ENCODE measurements around the gene PNCK.
"Not testable (repeated sequence)": the region's sequence is repeated elsewhere in the genome, so short reads cannot be mapped to it uniquely, and the experiment has no call there.

Gene PNCK

DNA sequence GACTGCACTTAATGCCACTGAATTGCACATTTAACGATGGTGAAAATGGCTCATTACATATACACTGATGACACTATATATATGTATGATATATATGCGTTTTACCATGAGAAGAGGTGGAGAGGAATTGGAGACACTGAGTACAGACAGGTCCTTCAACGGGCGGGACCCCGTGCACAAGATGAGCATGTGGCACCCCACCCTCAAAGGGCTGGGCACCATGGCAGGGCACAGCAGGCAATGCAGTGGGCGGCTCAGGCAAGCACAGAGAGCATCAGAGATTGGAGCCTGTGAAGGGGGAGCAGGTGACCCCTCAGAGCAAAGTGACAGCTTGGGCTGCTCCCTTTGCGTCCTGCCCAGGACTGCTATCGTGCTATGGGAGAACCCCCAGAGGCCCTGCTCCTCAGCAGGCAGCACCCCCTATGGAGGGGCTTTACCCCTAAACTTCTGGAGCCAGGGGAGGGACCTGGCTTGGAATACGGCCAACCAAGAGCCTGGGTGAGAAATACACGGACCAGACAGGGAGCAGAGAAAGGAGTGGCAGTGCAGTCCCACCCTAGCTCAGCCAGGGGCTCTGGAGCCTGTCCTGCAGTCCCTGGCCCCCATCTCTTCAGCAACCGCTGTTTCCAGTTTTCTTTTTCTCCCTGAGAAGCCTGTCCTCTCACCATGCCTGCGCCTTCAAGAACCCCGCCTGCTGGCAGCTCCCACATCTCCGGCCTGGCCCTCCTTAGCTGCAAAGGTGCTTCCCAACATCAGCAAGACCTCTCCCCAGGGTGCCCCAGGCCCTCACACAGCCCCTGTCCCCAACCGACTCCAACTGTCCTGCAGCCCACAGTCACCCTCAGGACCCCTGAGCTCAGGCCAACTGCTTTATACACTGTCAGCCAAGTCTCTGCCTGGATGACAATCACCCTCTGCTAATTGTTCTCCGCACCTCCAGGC, 24.6 kb upstream of the PNCK start:
- DNase-seq = no peak

GRCh38 chrX:153696986-153697722, 23.5 kb upstream of the PNCK start:
- DNase-seq = not testable (repeated sequence)

GRCh38 chrX:153696538-153696937, 22.9 kb upstream of the PNCK start:
- DNase-seq = not testable (repeated sequence)

- no peak for DNase-seq
Measured at GRCh38 chrX:153696100-153696499, 22.5 kb upstream of the PNCK start.

GRCh38 chrX:153694687-153695270, 21.2 kb upstream of the PNCK start:
- no peak for DNase-seq

GRCh38 chrX:153694256-153694655, 20.6 kb upstream of the PNCK start:
- not testable (repeated sequence) for DNase-seq

DNA sequence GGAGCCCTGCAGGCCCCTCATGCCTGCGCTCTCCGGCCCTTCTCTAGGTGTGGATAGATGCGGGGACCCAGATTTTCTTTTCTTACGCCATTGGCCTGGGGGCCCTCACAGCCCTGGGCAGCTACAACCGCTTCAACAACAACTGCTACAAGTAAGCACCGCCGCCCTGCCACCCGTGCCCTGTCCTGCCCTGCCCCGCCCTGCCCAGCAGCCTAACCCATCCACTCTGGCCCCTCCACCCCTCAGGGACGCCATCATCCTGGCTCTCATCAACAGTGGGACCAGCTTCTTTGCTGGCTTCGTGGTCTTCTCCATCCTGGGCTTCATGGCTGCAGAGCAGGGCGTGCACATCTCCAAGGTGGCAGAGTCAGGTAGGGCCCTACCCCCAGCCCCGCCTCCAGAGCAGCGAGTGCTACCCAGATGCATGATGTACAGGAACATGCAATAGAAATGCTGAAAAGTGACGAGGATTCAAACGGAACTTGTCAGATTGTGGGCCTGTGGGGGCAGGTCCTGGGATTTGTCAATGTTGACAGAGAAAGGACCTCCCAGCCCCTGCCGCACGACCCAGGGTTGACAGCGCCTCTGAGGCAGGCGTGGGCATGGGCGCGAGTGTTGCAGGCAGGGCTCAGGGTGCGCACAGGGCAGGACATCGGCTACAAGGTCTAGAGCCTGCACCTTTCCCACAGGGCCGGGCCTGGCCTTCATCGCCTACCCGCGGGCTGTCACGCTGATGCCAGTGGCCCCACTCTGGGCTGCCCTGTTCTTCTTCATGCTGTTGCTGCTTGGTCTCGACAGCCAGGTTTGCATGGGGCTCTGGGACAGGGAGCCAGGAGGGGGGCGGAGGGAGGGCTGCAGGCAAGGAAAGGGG, 19.8 kb upstream of the PNCK start:
- no peak for DNase-seq

GRCh38 chrX:153692611-153693156, 19.1 kb upstream of the PNCK start:
- no peak for DNase-seq

- no peak for DNase-seq
Measured at GRCh38 chrX:153692003-153692402, 18.4 kb upstream of the PNCK start.

GRCh38 chrX:153691032-153691827, 17.6 kb upstream of the PNCK start:
- DNase-seq = not testable (repeated sequence)

- no peak for DNase-seq
Measured at GRCh38 chrX:153690466-153690865, 16.9 kb upstream of the PNCK start.

DNA sequence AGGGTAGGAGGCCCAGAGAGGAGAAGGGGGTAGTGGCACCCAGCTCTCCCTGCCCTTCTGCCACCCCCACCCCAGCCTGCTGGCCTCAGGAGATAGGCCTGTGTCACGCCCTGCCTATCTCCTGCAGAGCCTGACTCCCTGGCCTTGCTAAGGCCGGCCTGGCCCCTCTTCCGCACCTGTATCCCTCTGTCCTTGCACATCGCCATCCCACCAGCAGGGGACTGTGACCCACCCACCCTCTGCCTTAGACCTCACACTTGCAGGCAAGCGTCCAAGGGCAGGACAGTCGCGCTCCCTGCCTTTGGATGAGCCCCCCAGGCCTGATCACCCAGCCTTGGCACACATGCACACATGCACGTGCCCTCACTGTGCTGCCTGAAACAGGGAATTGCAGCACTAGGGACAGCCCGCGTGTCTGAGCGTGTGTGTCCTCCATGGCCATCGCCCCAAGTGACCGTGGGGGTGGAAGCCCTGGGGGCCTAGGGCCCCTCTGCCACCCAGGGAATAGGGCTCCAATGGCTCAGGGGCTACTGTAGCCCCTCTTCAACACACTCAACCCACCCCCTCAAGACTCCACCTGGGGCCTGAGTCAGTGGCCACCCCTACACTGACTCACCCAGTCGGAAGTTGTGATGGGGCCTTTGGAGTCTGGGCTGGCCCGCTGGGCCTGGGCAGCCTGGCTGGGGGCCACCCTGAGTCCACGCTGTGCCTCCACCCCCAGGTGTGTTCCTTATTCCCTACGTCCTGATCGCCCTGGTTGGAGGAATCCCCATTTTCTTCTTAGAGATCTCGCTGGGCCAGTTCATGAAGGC, 16.2 kb upstream of the PNCK start:
- DNase-seq = no peak

GRCh38 chrX:153688911-153689590, 15.4 kb upstream of the PNCK start:
- DNase-seq = no peak

DNA sequence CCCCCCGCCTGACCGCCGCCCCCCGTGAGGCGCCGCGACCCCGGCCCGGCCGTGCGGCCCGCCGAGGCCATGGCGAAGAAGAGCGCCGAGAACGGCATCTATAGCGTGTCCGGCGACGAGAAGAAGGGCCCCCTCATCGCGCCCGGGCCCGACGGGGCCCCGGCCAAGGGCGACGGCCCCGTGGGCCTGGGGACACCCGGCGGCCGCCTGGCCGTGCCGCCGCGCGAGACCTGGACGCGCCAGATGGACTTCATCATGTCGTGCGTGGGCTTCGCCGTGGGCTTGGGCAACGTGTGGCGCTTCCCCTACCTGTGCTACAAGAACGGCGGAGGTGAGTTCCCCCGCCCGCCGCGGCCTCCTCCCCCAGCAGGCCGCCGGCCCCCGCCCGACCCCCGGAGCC, 14.9 kb upstream of the PNCK start:
- DNase-seq = no peak

DNA sequence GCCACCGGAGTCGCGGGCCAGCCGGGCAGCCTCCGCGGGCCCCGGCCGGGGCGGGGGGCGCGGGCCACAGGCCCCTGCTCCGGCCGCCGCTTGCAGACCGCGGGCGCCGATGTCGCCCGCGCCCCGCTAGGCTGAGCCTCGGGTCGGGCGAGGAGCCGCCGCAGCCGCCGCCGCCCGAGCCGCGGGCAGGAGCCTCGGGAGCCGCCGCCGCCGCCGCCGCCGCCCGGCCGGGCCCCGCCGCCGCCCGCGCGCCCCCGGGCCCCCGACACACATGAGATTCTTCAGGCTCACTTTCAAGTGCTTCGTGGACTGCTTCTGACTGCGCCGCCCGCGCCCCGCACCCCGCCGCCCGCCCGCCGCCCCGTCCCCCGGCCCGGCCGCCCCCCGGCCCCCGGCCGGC, 14.5 kb upstream of the PNCK start:
- DNase-seq = no peak

DNA sequence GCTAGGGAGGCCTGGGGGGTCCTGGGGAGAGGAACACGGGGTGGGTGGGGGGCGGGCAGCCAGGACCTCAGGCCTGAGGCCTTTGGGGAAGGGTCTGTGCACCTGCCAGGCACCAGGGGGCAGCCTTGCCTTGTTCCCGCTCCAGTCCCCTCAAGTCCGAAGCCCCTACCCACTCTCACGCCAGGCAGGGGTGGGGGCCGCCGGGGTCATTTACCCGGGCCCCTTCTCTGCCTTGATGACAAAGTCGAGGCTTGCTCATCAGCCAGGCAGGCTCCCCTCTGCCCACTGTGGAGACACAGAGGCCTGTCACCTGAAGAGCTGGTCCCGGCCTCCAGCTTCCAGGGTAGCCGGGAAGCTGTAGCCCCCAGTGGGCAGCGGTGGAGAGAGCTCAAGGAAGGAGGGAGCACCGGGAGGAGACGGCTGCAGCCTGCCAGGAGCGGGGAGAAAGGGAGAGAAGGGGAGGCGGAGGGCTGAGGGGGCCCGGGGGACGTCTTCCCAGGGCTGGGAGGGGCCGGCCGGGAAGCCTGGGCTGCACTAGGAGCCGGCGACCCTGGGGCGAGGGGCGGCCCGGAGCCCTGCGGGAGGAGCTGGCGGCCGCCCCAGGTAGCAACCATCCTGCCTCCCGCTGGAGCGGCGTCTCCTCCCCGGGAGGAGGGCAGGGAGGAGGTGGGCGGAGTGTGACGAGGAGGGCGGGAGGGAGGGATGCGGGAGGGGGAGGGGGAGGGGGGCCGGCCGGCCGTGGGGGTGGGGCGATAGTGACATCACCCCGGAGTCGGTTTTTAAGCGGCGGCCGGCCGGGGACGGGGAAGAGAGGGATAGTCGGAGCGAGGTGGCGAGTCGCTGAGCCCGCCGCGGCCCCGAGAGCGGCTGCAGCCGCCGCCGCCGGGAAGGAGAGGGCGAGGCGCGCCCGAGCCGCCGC, 13.8 kb upstream of the PNCK start, which contains the start of gene SLC6A8:
Gene SLC6A8 (plus strand): TSS at position 806 of the 919 bp plus-strand sequence. CDS start 649 bp downstream, outside the sequence.
- no peak for DNase-seq

- DNase-seq = no peak
Measured at GRCh38 chrX:153686711-153687110, 13.1 kb upstream of the PNCK start.

All from NCI-H748 treated with DMSO at 0.1 percent for 48 hours (cell line).